Right renal cortex interstitium (tissue), 3 donors: Measurements from ENCODE around the gene SERPINA1. TPM values are rescaled to one million over a fixed set of nuclear protein-coding genes. Genes with fewer than 3 reads are reported as not detected.

ENCODE experiments used
- DNase-seq, 3 donors: peaks; one replicate each; pipeline ENCODE4 v3.0.0-alpha.2; 2013; ENCODE audit warnings: low read depth in 3 of 3, low spot score in 2 of 3
- polyA plus RNA-seq, 3 donors: library from polyadenylated mRNA; unstranded; fragments of 120-200 nt; gene quantifications; one replicate each; pipeline ENCODE4 v1.2.1, GENCODE V29; 2013; ENCODE audit not compliant: insufficient read length in 3 of 3

Gene SERPINA1
- polyA plus RNA-seq, 3 donors = 65.0 to 106 (median 101) TPM

DNA sequence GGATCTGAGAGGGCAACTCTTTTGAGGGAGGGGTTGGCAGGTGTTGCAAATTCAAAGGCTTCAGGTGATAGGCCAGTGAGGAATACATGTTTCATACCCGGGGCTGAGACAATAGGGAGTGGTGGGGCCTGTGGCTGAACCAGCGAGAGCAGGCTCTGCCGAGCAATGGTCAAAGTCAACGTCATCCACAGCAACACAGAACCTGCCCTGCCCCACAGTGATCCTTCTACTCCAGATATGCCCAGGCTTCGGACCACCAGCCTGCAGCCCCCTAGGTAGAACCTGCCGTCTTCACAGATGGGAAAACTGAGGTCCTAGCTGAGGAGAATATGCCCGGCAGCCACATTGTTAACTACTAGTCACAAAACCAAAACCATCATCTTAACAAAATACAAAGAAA, 4.1 kb downstream of the SERPINA1 start:
- DNase-seq = no peak

DNA sequence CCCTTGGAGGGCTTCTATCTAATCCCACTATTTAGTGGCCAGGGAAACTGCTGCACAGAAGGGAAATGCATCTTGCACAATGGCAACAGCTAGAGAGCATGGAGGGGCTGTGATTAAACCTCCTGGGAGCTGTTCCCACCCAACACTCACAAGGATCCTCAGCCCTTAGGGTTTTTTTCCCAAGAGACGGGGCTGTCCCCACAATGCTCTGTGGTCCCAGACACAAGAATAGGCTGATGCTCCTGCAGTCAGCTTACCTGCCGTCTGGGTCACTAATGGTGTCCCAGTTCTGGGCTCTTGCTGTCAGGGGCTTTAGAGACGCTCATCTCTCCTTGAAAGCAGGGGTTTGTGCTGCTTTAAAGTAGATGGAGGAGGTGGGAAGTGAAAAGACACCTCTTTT, 4.6 kb downstream of the SERPINA1 start:
- DNase-seq = no peak

DNA sequence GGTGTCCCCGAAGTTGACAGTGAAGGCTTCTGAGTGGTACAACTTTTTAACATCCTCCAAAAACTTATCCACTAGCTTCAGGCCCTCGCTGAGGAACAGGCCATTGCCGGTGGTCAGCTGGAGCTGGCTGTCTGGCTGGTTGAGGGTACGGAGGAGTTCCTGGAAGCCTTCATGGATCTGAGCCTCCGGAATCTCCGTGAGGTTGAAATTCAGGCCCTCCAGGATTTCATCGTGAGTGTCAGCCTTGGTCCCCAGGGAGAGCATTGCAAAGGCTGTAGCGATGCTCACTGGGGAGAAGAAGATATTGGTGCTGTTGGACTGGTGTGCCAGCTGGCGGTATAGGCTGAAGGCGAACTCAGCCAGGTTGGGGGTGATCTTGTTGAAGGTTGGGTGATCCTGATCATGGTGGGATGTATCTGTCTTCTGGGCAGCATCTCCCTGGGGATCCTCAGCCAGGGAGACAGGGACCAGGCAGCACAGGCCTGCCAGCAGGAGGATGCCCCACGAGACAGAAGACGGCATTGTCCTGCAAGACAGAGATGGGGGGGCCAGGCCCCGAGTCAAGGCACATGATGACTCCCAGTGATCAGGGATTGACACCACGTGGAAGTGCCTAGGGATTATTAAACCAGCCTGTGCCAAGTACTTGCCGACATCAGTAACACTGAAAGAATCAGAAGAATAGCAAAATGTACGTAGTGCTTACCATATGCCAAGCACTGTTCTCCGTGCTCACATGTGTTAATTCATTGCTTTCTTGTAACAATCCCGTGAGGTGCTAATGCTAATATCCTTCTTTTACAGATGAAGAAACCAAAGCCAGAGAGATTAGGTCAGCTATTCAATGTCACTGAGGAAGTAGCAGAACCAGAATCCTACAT, 5.4 kb downstream of the SERPINA1 start:
- DNase-seq = no peak

DNA sequence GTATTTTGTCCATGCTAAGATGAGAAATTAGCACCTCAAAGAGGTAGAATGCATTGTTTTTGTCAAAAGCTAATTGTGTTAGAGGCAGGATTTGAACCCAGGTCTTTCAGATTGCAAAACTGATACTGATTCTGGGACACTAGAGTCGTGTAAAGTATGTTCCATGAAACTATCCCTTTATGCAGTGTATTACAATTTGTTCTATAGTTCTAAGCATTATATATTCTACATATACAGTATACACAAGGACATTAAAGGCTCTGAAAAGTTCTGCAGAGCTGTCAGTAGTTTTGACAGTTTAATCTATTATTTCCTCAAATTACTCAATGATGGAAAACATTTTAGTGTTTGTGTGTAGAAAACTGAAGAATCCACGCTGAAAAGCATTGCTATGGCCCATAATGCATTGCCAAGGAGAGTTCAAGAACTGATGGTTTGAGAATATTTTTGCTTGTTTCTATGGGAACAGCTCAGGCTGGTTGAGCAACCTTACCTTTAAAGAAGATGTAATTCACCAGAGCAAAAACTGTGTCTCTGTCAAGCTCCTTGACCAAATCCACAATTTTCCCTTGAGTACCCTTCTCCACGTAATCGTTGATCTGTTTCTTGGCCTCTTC, 6.2 kb downstream of the SERPINA1 start:
- DNase-seq = no peak

DNA sequence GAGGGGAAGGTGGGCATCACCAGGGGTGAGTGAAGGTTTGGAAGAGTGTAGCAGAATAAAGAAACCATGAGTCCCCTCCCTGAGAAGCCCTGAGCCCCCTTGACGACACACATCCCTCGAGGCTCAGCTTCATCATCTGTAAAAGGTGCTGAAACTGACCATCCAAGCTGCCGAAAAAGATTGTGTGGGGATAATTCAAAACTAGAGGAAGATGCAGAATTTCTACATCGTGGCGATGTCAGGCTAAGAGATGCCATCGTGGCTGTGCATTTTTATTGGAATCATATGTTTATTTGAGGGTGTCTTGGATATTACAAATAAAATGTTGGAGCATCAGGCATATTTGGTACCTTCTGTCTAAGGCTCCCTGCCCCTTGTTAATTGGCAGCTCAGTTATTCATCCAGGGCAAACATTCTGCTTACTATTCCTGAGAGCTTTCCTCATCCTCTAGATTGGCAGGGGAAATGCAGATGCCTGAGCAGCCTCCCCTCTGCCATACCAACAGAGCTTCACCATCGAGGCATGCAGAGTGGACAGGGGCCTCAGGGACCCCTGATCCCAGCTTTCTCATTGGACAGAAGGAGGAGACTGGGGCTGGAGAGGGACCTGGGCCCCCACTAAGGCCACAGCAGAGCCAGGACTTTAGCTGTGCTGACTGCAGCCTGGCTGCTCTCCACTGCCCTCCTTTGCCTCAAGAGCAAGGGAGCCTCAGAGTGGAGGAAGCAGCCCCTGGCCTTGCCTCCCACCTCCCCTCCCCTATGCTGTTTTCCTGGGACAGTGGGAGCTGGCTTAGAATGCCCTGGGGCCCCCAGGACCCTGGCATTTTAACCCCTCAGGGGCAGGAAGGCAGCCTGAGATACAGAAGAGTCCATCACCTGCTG, 7.0 kb downstream of the SERPINA1 start:
- no peak for DNase-seq

DNA sequence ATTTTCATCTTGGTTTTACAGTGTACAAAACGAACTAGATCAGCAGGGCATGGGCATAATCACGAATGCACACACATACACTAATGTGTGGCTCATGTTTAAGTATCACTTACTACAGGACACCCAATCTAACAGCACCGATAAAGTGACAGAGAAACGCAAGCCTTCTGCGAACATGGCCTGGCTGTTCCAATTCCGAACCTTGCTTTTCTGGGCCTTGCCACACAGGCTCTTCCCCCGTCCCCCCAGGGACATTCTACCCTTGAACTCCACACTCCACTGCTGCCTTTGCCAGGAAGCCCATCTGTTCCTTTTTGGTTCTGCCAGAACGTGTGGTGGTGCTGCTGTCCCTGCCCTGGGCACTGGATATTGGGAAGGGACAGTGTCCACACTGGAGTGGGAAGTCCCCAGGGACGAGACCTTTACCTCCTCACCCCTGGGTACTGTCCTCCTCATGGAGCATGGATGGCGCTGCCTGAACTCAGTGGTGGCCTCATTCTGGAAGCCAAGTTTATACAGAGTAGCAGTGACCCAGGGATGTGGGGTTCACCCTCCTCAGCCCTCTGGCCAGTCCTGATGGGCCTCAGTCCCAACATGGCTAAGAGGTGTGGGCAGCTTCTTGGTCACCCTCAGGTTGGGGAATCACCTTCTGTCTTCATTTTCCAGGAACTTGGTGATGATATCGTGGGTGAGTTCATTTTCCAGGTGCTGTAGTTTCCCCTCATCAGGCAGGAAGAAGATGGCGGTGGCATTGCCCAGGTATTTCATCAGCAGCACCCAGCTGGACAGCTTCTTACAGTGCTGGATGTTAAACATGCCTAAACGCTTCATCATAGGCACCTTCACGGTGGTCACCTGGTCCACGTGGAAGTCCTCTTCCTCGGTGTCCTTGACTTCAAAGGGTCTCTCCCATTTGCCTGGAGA, 7.9 kb downstream of the SERPINA1 start:
- no peak for DNase-seq

DNA sequence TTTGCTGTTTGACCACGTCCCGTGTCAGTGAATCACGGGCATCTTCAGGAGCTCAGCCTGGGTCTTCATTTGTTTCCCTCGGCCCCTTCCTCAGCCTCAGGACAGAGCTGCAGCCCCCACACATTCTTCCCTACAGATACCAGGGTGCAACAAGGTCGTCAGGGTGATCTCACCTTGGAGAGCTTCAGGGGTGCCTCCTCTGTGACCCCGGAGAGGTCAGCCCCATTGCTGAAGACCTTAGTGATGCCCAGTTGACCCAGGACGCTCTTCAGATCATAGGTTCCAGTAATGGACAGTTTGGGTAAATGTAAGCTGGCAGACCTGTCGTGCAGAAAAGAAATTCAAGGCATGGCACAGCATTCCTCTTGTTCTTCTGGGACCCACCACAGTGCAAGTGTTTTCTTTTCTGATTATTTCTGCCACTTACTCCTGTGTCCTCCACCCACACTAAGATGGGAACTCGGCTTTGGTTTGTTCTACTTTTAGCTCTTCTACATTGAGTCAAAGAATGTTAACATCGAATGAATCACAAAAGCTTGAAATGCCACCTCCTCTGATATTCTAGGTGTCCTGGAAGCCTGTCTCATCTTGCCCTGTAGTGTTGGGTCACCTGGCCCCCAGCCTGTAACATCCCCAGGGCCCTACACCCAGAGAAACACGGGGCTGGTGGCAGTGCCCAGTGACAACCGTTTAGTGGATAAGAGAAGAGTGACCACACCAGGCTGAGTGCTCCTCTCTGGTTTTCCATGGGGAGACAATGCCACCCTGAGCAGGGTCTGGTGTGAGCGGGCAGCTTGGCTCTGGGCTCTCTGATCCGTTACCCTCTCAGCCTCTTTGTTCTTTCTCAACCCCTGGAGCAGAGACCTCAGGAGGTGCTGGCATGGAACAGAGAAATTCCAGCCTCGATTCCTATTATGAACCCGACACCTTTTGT, 8.8 kb downstream of the SERPINA1 start:
- DNase-seq = no peak

DNA sequence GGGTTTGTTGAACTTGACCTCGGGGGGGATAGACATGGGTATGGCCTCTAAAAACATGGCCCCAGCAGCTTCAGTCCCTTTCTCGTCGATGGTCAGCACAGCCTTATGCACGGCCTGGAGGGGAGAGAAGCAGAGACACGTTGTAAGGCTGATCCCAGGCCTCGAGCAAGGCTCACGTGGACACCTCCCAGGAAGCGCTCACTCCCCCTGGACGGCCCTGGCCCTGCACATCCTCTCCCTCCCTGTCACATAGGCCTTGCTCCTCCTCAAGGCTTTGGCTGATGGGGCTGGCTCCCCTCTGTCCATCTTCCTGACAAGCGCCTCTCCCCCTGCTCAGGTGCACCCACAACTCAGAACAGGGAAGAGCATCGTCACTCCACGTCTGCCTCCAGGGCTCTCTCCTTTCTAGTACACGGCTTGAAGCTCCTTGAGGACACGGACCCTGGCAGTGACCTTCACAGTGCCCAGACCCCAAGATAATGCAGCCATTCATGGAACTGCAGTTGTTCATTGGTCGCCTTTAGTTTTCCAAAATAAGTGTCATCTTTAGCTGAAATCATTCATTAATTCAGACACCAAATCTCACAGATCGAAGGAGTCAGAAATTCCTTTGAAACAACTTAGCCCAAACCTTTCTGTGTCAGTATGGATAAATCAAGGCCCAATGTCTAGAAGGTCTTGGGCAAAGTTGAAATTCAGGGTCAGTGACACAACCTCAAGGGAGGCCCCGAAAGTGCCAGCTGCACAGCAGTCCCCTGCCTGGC, 9.7 kb downstream of the SERPINA1 start:
- no peak for DNase-seq

DNA sequence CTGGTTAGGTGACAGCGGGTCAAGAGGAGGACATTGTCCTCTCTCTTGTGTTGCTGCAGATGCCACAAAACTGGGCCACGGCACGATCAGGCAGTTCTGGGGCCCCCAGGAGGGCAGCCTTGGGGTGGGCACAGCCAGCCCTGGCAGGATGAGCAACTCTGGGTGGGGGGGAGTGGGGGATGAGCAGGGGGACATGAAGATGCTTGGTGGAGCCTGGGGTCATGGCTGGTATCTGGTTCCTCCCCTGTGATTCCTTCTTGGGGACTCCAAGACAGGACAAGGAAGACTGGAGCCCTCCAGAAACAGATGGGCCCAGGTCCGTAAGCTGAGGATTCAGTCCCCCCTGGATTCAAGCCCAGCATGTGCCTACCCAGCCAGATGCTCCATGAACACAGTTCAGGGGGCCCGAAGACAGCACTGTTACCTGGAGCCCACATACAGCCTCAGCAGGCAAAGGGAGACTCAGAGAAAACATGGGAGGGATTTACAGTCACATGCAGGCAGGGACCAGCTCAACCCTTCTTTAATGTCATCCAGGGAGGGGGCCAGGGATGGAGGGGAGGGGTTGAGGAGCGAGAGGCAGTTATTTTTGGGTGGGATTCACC, 10.4 kb downstream of the SERPINA1 start:
- DNase-seq = no peak

DNA sequence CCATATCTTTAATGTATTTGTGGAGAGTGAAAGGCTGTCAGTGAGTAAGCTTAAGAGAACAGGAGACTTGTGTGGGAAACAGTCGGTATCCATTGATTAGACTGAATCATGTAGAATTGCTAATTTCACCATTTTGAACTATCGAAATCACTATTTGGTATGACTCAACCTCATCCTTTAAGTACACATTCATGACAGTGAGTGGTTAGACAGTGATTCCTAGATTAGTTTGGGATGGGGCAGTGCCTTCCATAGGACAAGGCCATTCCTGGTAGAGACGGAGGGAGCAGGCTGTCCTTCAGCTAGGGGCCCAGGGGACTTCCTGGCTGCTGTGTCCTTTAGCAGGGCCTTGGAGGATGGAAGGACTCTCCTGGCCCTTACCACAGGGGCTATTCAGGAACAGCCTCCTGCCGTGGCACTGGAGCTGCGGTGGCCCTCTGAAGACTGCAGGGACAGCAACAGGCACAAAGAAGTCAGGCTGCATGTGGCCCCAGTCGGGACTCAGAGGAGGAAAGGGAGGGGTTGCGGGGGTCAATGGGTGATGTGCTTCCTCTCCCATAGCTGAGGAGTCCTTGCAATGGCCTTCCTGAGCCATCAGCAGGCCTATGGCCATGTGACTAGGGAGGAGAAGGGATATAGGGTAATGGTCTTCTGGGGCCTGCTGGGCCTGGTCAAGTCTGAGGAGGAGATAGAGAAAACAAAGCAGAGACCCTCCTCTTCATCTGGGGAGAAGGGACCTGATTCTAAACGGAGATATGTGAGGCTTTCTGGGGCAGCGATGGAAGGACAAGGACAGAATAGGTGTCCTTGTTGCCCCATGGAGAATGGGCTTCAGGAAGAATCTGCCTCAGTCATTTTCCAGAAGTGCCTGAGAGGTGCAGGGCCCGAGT, 11.2 kb downstream of the SERPINA1 start:
- no peak for DNase-seq

DNA sequence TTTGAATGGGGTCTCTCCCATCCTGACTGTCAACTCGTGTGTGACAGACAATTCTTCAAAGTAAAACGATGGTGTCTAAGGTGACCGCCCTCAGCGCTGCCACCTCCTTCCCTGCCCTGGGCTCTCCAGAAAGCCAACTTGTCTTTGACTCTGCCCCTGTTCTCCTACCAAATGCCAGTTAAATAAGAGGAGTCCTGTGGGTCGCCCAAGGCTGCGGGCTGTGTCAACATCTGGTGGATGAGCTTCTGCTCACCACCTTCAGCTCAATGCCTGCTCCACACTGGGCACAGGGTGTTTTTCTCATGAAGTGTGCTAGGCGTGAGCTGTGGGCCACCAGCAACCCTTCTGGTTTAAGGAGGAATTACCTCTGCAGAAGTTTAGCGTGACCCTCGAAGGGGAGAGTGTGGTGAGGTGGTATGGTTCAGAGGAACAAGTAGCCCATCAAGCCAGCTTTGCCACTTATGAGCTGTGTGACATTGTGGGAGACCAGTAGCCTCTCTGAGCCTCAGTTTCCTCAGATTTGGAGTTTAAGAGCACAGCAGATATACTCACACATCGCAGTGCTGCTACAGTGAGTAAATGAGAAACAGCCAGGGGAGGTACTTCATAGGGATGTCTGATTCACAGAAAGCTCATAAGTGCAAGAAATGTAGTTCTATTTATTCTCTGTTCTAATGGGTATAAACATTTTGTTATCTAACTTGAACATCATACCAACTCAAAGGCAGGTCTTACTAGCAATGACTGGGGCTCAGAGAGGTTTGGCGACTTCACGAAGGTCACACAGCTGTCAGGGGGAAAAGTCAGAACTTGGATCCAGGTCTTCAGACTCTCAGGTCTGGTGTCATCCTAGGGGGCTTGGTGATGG, 12.1 kb downstream of the SERPINA1 start:
- no peak for DNase-seq

DNA sequence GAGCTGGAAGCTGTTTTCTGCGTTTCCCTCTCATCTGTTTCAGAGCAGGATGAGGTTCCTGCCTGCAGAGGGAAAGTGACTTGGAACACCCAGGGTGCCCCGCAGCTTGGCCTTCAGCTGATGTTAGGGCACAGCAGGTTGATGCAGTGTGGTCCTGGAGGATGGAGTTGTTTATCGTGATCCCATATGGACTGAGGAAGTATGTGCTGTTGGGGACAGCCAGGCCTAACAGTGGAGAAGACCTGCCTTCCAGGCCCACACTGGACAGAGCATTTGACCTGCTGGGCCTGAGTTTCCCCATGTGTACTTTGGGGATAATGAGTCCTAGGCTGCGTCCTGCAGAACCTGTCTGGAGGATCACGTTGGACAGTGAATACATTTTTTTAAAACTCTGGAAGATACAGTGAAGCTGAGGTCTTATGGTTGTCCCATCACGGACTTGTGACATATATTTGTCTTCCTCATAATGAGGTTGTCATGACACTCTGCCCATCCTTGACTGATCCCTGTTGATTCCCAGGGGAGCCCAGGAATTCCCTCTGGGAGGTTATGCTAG, 12.8 kb downstream of the SERPINA1 start:
- no peak for DNase-seq

DNA sequence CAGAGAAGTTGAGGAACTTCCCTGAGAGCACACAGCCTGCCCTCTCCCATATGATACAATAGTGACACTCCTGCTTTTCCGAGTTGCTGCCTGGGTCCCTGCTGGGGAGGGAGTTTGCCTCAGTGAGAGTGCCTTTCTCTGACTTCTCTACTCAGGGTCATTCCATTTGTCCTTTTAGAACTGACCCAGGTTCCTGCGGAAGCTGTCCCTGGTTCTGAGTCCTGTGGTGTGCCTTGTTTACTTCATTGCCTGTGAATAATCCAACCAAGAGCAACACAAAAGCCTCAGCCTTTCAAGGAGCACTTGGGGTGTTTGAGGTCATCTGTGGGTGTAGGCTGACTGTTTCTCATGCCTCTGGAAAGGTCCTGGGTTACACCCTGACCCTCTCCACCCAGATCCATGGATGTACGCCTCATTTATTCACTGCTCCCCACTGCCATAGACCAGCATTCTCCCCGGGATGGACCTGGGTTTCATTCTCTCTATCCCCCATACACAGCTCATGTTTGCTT, 13.6 kb downstream of the SERPINA1 start:
- no peak for DNase-seq

DNA sequence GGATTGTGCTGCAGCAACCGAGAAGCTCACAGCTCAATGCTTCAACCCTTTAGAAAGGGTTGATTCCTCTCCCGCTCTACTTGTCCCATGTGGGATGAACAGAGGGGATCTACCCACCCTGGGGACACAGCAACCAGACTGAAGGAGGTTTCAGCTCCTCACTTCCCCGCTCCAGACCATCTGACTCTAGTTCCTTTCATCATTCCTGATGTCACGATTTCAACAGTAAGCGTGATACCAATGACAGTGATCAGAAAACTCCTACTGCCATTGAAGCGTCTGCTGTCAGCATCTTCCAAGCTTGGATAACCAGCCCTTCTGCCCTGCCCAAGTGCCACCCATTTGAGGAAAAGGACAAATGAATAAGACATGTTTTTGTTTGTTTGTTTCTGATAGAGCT, 14.3 kb downstream of the SERPINA1 start:
- no peak for DNase-seq

DNA sequence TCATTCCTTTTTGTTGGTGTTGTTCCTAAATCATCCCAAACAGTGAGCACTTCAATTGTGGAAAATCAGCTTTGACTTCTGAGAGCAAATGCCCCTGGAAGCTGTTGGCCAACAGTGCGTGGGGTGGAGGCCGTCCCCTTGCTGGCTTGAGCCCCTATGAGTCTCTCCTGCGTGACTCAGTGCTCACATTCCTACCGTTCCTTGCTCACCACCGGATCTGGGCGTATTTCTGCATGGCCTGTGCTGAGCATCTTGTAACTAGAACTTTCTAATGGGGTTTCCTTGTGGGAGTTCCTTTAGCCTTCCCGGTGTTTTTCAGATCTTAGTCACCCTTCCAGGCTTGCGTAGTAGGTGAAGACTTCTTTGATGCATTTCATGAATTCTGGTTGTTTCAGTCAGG, 14.7 kb downstream of the SERPINA1 start:
- no peak for DNase-seq
